ACC112 (cell line): Measurements from ENCODE around the gene BMPR1A.

Source experiments
- H2AFZ ChIP-seq: fragments of 200-600 bp; sonication (generic); one replicate; pipeline ENCODE4 v1.6.0; 2017; ENCODE audit warnings: antibody characterized with exemption, low read length; ENCODE audit not compliant: unreplicated experiment
- H3K27ac ChIP-seq: fragments of 200-600 bp; sonication (generic); 2 replicates; pipeline ENCODE4 v1.5.1; 2014; ENCODE audit warnings: low read depth, mild to moderate bottlenecking, antibody characterized with exemption, low read length, moderate library complexity
- H3K27me3 ChIP-seq: fragments of 200-600 bp; sonication (generic); 2 replicates; pipeline ENCODE4 v1.6.1; 2014; ENCODE audit warnings: mild to moderate bottlenecking, antibody characterized with exemption, low read length, moderate library complexity, mixed read lengths; ENCODE audit not compliant: insufficient read depth
- H3K36me3 ChIP-seq: fragments of 200-600 bp; sonication (generic); 2 replicates; pipeline ENCODE4 v1.6.1; 2016; ENCODE audit warnings: mild to moderate bottlenecking, antibody characterized with exemption, low read length, moderate library complexity, mixed read lengths; ENCODE audit not compliant: insufficient read depth
- H3K4me1 ChIP-seq: fragments of 200-600 bp; sonication (generic); one replicate; pipeline ENCODE4 v1.6.1; 2016; ENCODE audit warnings: low read length, mixed read lengths; ENCODE audit not compliant: insufficient read depth, unreplicated experiment, control insufficient read depth
- H3K4me3 ChIP-seq: fragments of 200-600 bp; sonication (generic); 2 replicates; pipeline ENCODE4 v1.5.1; 2014; ENCODE audit warnings: mild to moderate bottlenecking, low read depth, low read length
- H3K79me2 ChIP-seq: fragments of 200-600 bp; sonication (generic); one replicate; pipeline ENCODE4 v1.6.0; 2016; ENCODE audit warnings: low read length; ENCODE audit not compliant: control insufficient read depth, unreplicated experiment, insufficient read depth

Gene BMPR1A

GRCh38 chr10:86715156-86715795, 41.1 kb upstream of the BMPR1A start:
- Histone ChIP-seq H3K27me3 (no peaks in the 10 kb centered on the region), H2AFZ (no peak overlapping the region), H3K27ac (no peak overlapping the region), H3K79me2 (no peaks in the 10 kb centered on the region), H3K36me3 (no peaks in the 10 kb centered on the region), H3K4me3 (no peak overlapping the region), H3K4me1 (peaks cover 10% of the 10 kb centered on the region)

- Histone ChIP-seq H3K27me3 (no peaks in the 10 kb centered on the region), H3K4me3 (no peak overlapping the region), H3K27ac (no peak overlapping the region), H3K79me2 (no peaks in the 10 kb centered on the region), H3K36me3 (no peaks in the 10 kb centered on the region), H2AFZ (no peak overlapping the region), H3K4me1 (peaks cover 6% of the 10 kb centered on the region)
Measured at GRCh38 chr10:86715836-86716235, 40.6 kb upstream of the BMPR1A start.

GRCh38 chr10:86716466-86716865, 40.0 kb upstream of the BMPR1A start:
- H3K27ac ChIP-seq = no peak overlapping the region
- peaks cover 5% of the 10 kb centered on the region for H3K4me1 ChIP-seq

GRCh38 chr10:86718556-86718955, 37.9 kb upstream of the BMPR1A start:
- Histone ChIP-seq H3K79me2 (no peaks in the 10 kb centered on the region), H3K36me3 (no peaks in the 10 kb centered on the region), H3K27me3 (peaks cover 4% of the 10 kb centered on the region), H2AFZ (no peak overlapping the region), H3K27ac (no peak overlapping the region), H3K4me3 (no peak overlapping the region), H3K4me1 (no peaks in the 10 kb centered on the region)

More at GRCh38 chr10:86716466-86716865, 40.0 kb upstream of the BMPR1A start:
- Histone ChIP-seq H3K79me2 (no peaks in the 10 kb centered on the region), H3K27me3 (peaks cover 4% of the 10 kb centered on the region), H3K36me3 (no peaks in the 10 kb centered on the region), H2AFZ (no peak overlapping the region), H3K4me3 (no peak overlapping the region)

GRCh38 chr10:86721232-86721631, 35.2 kb upstream of the BMPR1A start:
- Histone ChIP-seq H2AFZ (no peak overlapping the region), H3K79me2 (no peaks in the 10 kb centered on the region), H3K27ac (no peak overlapping the region), H3K36me3 (no peaks in the 10 kb centered on the region), H3K27me3 (peaks cover 4% of the 10 kb centered on the region), H3K4me1 (no peaks in the 10 kb centered on the region), H3K4me3 (no peak overlapping the region)

- no peak overlapping the region for H3K4me3 ChIP-seq
- no peak overlapping the region for H3K27ac ChIP-seq
- no peaks in the 10 kb centered on the region for H3K4me1 ChIP-seq
- no peaks in the 10 kb centered on the region for H3K36me3 ChIP-seq
- H3K79me2 ChIP-seq = no peaks in the 10 kb centered on the region
- no peak overlapping the region for H2AFZ ChIP-seq
- peaks cover 4% of the 10 kb centered on the region for H3K27me3 ChIP-seq
Measured at GRCh38 chr10:86723009-86723408, 33.4 kb upstream of the BMPR1A start.

GRCh38 chr10:86724445-86724844, 32.0 kb upstream of the BMPR1A start:
- no peak overlapping the region for H3K27ac ChIP-seq
- no peak overlapping the region for H3K4me3 ChIP-seq
- H2AFZ ChIP-seq = no peak overlapping the region
- no peaks in the 10 kb centered on the region for H3K79me2 ChIP-seq
- no peaks in the 10 kb centered on the region for H3K4me1 ChIP-seq
- peaks cover 4% of the 10 kb centered on the region for H3K27me3 ChIP-seq
- no peaks in the 10 kb centered on the region for H3K36me3 ChIP-seq

- Histone ChIP-seq H3K27me3 (peaks cover 3% of the 10 kb centered on the region), H3K36me3 (no peaks in the 10 kb centered on the region), H3K4me1 (peaks cover 4% of the 10 kb centered on the region), H3K4me3 (no peak overlapping the region), H3K27ac (no peak overlapping the region), H3K79me2 (no peaks in the 10 kb centered on the region), H2AFZ (no peak overlapping the region)
Measured at GRCh38 chr10:86725980-86726676, 30.3 kb upstream of the BMPR1A start.

- H3K27ac ChIP-seq = no peak overlapping the region
- no peak overlapping the region for H3K4me3 ChIP-seq
- no peaks in the 10 kb centered on the region for H3K79me2 ChIP-seq
- no peaks in the 10 kb centered on the region for H3K36me3 ChIP-seq
- H3K4me1 ChIP-seq = peaks cover 4% of the 10 kb centered on the region
- no peak overlapping the region for H2AFZ ChIP-seq
- no peaks in the 10 kb centered on the region; the same call in 1 of the 2 replicates for H3K27me3 ChIP-seq
Measured at GRCh38 chr10:86726677-86726999, 29.8 kb upstream of the BMPR1A start.

- no peaks in the 10 kb centered on the region for H3K79me2 ChIP-seq
- H3K36me3 ChIP-seq = no peaks in the 10 kb centered on the region
- H3K27ac ChIP-seq = no peak overlapping the region
- H2AFZ ChIP-seq = no peak overlapping the region
- no peaks in the 10 kb centered on the region; the same call in 1 of the 2 replicates for H3K27me3 ChIP-seq
- peaks cover 4% of the 10 kb centered on the region for H3K4me1 ChIP-seq
- no peak overlapping the region for H3K4me3 ChIP-seq
Measured at GRCh38 chr10:86727470-86727869, 28.9 kb upstream of the BMPR1A start.

- no peak overlapping the region for H2AFZ ChIP-seq
- no peaks in the 10 kb centered on the region for H3K79me2 ChIP-seq
- peaks cover 4% of the 10 kb centered on the region for H3K4me1 ChIP-seq
- no peaks in the 10 kb centered on the region; the same call in 1 of the 2 replicates for H3K27me3 ChIP-seq
- H3K27ac ChIP-seq = no peak overlapping the region
- H3K36me3 ChIP-seq = no peaks in the 10 kb centered on the region
- H3K4me3 ChIP-seq = no peak overlapping the region
Measured at GRCh38 chr10:86728056-86728455, 28.4 kb upstream of the BMPR1A start.
